Ovary (tissue), 3 donors: ENCODE data around the gene PPP2R3B.
"Not testable (repeated sequence)": the region's sequence is repeated elsewhere in the genome, so short reads cannot be mapped to it uniquely, and the experiment has no call there.

ENCODE experiments used
- EP300 ChIP-seq: sonication (generic); formaldehyde crosslinking; IDR thresholded peaks from one replicate; pipeline ENCODE4 v1.6.1; 2017; ENCODE audit warnings: antibody characterized with exemption
- POLR2A ChIP-seq: fragments of 450-650 bp; IDR thresholded peaks from one replicate; pipeline ENCODE4 v1.6.1; 2017; ENCODE audit warnings: antibody characterized with exemption, mild to moderate bottlenecking, moderate library complexity
- TF ChIP-seq, protein P1 (sequence below), 3 donors: fragments of 450-650 bp in 2 of 3; fragments of 200-600 bp in 1 of 3; IDR thresholded peaks; one replicate each; pipeline versions ENCODE4 v1.5.1 to v1.8.0; 2016 to 2022; ENCODE audit warnings: antibody characterized with exemption in 3 of 3, mild to moderate bottlenecking in 1 of 3
- donor health status: DM: no; HTN: no; CAD: no.

DNA sequence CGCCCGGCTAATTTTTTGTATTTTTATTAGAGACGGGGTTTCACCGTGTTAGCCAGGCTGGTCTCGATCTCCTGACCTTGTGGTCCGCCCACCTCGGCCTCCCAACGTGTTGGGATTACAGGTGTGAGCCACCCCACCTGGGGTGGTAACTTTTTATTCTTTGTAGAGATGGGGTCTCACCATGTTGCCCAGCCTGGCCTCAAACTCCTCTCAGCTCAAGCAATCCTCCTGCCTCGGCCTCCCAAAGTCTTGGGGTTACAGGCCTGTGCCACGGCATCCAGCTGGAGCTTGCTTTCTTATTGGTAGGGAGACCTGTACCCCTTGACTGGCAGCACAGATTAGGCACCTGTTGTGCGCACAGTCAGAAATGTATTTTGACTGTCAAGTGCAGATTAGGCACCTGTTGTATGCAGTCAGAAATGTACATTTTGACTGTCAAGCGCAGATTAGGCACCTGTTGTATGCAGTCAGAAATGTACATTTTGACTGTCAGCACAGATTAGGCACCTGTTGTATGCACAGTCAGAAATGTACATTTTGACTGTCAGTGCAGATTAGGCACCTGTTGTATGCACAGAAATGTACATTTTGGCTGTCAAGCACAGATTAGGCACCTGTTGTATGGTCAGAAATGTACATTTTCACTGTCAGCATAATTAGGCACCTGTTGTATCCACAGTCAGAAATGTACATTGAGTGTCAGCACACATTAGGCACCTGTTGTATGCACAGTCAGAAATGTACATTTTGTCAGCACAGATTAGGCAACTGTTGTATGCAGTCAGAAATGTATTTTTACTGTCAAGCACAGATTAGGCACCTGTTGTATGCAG is 80.7 kb downstream of the PPP2R3B start:
- TF ChIP-seq, protein P1, sequence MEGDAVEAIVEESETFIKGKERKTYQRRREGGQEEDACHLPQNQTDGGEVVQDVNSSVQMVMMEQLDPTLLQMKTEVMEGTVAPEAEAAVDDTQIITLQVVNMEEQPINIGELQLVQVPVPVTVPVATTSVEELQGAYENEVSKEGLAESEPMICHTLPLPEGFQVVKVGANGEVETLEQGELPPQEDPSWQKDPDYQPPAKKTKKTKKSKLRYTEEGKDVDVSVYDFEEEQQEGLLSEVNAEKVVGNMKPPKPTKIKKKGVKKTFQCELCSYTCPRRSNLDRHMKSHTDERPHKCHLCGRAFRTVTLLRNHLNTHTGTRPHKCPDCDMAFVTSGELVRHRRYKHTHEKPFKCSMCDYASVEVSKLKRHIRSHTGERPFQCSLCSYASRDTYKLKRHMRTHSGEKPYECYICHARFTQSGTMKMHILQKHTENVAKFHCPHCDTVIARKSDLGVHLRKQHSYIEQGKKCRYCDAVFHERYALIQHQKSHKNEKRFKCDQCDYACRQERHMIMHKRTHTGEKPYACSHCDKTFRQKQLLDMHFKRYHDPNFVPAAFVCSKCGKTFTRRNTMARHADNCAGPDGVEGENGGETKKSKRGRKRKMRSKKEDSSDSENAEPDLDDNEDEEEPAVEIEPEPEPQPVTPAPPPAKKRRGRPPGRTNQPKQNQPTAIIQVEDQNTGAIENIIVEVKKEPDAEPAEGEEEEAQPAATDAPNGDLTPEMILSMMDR (IDR thresholded peaks at IDR 0.05), result not testable (repeated sequence)
- TF ChIP-seq POLR2A, EP300: not testable (repeated sequence)
